Stimulated activated CD4-positive, alpha-beta T cell treated with anti-CD3 and anti-CD28 coated beads, TNF-alpha, amount 100 ng/mL, for 24 hours (primary cell): ENCODE results near the gene PDE4D.

Experiments
- DNase-seq, 3 experiments: peaks; one replicate each; pipeline ENCODE4 v3.0.0-alpha.2; 2020; ENCODE audit warnings: low read depth in 3 of 3

The PDE4D gene

GRCh38 chr5:59218424-59219045, 675.0 kb downstream of the PDE4D start:
- no peak for DNase-seq

- DNase-seq, result no peak
Observed at GRCh38 chr5:59216841-59217240, 676.7 kb downstream of the PDE4D start.

GRCh38 chr5:59212596-59212995, 680.9 kb downstream of the PDE4D start:
- no peak for DNase-seq

- DNase-seq, result no peak
Observed at GRCh38 chr5:59209758-59210359, 683.7 kb downstream of the PDE4D start.

GRCh38 chr5:59208474-59208873, 685.1 kb downstream of the PDE4D start:
- no peak for DNase-seq

- no peak for DNase-seq
Observed at GRCh38 chr5:59207401-59207800, 686.1 kb downstream of the PDE4D start.

GRCh38 chr5:59206132-59206581, 687.4 kb downstream of the PDE4D start:
- no peak for DNase-seq

GRCh38 chr5:59204114-59204897, 689.2 kb downstream of the PDE4D start:
- no peak for DNase-seq

- DNase-seq, result no peak
Observed at GRCh38 chr5:59199868-59200267, 693.7 kb downstream of the PDE4D start.

- no peak for DNase-seq
Observed at GRCh38 chr5:59198832-59199231, 694.7 kb downstream of the PDE4D start.

- no peak for DNase-seq
Observed at GRCh38 chr5:59198365-59198764, 695.2 kb downstream of the PDE4D start.

- DNase-seq, result no peak
Observed at GRCh38 chr5:59197911-59198310, 695.6 kb downstream of the PDE4D start.

- no peak for DNase-seq
Observed at GRCh38 chr5:59193616-59194319, 699.8 kb downstream of the PDE4D start.

- no peak for DNase-seq
Observed at GRCh38 chr5:59190746-59191145, 702.8 kb downstream of the PDE4D start.

- no peak for DNase-seq
Observed at GRCh38 chr5:59189472-59190244, 703.9 kb downstream of the PDE4D start.

- peak; percentile 27 to 53 (median 35) for DNase-seq
Observed at GRCh38 chr5:59188419-59189225, 704.9 kb downstream of the PDE4D start.

- DNase-seq, result no peak
Observed at GRCh38 chr5:59187857-59188256, 705.7 kb downstream of the PDE4D start.

GRCh38 chr5:59186623-59187022, 706.9 kb downstream of the PDE4D start:
- DNase-seq, result no peak

- DNase-seq, result no peak
Observed at GRCh38 chr5:59185757-59186385, 707.7 kb downstream of the PDE4D start.

GRCh38 chr5:59184769-59185168, 708.8 kb downstream of the PDE4D start:
- no peak for DNase-seq
